Esophagus muscularis mucosa (tissue), 4 donors: Measurements from ENCODE around the gene ARHGAP9. TPM values are rescaled to one million over a fixed set of nuclear protein-coding genes. Genes with fewer than 3 reads are reported as not detected.
"Not testable (repeated sequence)": the region's sequence is repeated elsewhere in the genome, so short reads cannot be mapped to it uniquely, and the experiment has no call there.

Source experiments
- DNase-seq: peaks from one replicate; pipeline ENCODE4 v3.0.0-alpha.2; 2017; ENCODE audit errors: extremely low spot score
- H3K27ac ChIP-seq, 4 donors: fragments of 200-600 bp; sonication (generic); replicated peaks in 1 of 4; 1 replicate in 3 of 4; 2 replicates in 1 of 4; pipeline ENCODE4 v1.5.1; 2016 to 2019; ENCODE audit warnings: mild to moderate bottlenecking in 1 of 4
- H3K27me3 ChIP-seq, 4 donors: fragments of 200-600 bp; sonication (generic); one replicate each; pipeline versions ENCODE4 v1.5.1 to v1.6.0; 2016 to 2019
- H3K36me3 ChIP-seq, 4 donors: fragments of 200-600 bp; sonication (generic); one replicate each; pipeline ENCODE4 v1.5.1; 2016 to 2019
- H3K4me1 ChIP-seq, 4 donors: fragments of 200-600 bp; sonication (generic); one replicate each; pipeline ENCODE4 v1.5.1; 2016 to 2019
- H3K4me3 ChIP-seq, 4 donors: fragments of 200-600 bp; sonication (generic); 1 replicate in 2 of 4; 2 replicates in 2 of 4; pipeline ENCODE4 v1.5.1; 2016 to 2019; ENCODE audit warnings: mild to moderate bottlenecking in 4 of 4, moderate library complexity in 1 of 4
- H3K9me3 ChIP-seq, 4 donors: fragments of 200-600 bp; sonication (generic); 1 replicate in 3 of 4; 2 replicates in 1 of 4; pipeline ENCODE4 v1.5.1; 2016 to 2019
- EP300 ChIP-seq: sonication (generic); formaldehyde crosslinking; IDR thresholded peaks from one replicate; pipeline ENCODE4 v1.6.1; 2017; ENCODE audit warnings: antibody characterized with exemption
- POLR2A ChIP-seq: fragments of 450-650 bp; IDR thresholded peaks from one replicate; pipeline ENCODE4 v1.6.1; 2017; ENCODE audit warnings: antibody characterized with exemption, moderate library complexity, mild to moderate bottlenecking, low read depth
- POLR2AphosphoS5 ChIP-seq, 2 donors: sonication (generic); formaldehyde crosslinking; IDR thresholded peaks; one replicate each; pipeline ENCODE4 v1.6.1; 2017; ENCODE audit warnings: antibody characterized with exemption in 2 of 2
- WGBS: methylation state at CpG from one replicate; pipeline ENCODE4 v1.1.5; 2018; 5-methylcytosine and 5-hydroxymethylcytosine counted together
- intact Hi-C: fragments of 100-400 bp; cut with DNase I; formaldehyde crosslinking; loops from one replicate; pipeline ENCODE4 v1.15.1; 2023
- total RNA-seq, 4 donors: library from RNA; depleted of rRNA; stranded (reverse); fragments of >200 nt; gene quantifications; one replicate each; pipeline versions ENCODE4 v1.1.0 to v1.2.1, GENCODE V29; 2016
- TF ChIP-seq, protein P1 (sequence below), 3 experiments: fragments of 200-600 bp in 2 of 3; fragments of 450-650 bp in 1 of 3; sonication (generic) in 2 of 3; IDR thresholded peaks; one replicate each; pipeline ENCODE4 v1.5.1; 2017 to 2019; ENCODE audit warnings: antibody characterized with exemption in 3 of 3, mild to moderate bottlenecking in 2 of 3, moderate library complexity in 1 of 3

The ARHGAP9 gene
- total RNA-seq, 4 donors from 2014 or later = 6.0 to 12.9 (median 8.8) TPM

DNA sequence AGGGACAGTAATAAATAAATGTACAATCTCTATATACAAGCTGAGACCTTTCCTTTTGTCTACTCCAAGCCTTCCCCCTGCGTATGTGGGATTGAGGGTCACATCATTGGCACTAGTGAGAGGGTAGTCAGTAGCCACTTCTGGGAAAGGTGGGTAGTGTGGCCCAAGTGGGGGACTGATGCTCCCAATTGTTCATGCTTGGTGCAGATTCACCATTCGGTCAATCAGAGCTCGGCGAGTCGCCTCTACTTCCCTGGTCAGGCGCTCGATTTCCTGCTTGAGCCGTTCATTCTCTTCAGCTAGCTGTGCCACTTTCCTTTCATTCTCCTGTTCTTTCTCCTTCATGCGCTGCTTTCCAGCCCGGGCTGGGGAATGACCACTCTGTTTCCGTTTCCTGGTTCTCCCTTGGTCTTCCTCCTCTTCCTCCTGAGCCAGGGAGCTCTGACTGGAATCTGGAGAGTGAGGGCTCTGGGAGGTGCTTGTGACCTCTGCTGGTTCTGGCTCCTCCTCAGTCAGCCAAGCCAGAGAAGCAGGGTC lies 37.0 kb upstream of the ARHGAP9 start:
- Histone ChIP-seq H3K4me3 (no peak overlapping the region), H3K9me3 (no peaks in the 10 kb centered on the region), H3K27ac (peak overlapping the region; percentile 94 to 99 (median 98)), H3K4me1 (peaks cover 41 to 50% (median 42%) of the 10 kb centered on the region in 4 donors), H3K27me3 (no peaks in the 10 kb centered on the region), H3K36me3 (peaks cover 54 to 66% (median 59%) of the 10 kb centered on the region in 4 donors)
- WGBS = 89% methylated on average over 11 of the region's 11 CpGs
- no peak for DNase-seq
- intact Hi-C loops = no loop called here
- TF ChIP-seq, protein P1, sequence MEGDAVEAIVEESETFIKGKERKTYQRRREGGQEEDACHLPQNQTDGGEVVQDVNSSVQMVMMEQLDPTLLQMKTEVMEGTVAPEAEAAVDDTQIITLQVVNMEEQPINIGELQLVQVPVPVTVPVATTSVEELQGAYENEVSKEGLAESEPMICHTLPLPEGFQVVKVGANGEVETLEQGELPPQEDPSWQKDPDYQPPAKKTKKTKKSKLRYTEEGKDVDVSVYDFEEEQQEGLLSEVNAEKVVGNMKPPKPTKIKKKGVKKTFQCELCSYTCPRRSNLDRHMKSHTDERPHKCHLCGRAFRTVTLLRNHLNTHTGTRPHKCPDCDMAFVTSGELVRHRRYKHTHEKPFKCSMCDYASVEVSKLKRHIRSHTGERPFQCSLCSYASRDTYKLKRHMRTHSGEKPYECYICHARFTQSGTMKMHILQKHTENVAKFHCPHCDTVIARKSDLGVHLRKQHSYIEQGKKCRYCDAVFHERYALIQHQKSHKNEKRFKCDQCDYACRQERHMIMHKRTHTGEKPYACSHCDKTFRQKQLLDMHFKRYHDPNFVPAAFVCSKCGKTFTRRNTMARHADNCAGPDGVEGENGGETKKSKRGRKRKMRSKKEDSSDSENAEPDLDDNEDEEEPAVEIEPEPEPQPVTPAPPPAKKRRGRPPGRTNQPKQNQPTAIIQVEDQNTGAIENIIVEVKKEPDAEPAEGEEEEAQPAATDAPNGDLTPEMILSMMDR (IDR thresholded peaks at IDR 0.05) = no peak
- TF ChIP-seq POLR2AphosphoS5 (IDR thresholded peaks at IDR 0.05) (no peak), EP300 (no peak), POLR2A (no peak)

DNA sequence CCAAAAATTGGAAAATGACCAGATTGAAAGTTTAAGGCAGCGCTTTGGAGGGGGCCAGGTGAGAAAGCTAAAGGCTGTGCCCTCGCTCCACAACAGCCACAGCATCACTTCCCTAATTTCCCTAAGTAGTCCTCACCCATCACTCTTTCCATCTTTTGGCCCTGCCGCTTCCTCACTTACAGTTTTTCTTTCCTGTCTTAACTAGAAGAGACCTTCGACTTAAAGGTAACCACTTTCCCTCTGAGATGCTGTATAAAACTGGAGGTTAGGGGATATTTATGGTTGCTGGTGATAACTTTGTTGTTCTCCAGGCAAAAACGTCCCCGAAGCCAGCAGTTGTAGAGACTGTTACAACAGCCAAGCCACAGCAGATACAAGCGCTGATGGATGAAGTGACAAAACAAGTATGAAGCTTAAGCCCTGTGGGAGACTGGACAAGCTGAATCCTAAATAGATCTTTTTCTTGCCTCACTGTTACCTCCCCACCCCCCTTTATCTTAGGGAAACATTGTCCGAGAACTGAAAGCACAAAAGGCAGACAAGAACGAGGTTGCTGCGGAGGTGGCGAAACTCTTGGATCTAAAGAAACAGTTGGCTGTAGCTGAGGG lies 36.4 kb upstream of the ARHGAP9 start:
- peak overlapping the region; percentile 94 to 99 (median 98) for H3K27ac ChIP-seq
- peaks cover 58 to 72% (median 64%) of the 10 kb centered on the region in 4 donors for H3K36me3 ChIP-seq
- no peak for DNase-seq
- intact Hi-C loops = no loop called here
- H3K27me3 ChIP-seq = no peaks in the 10 kb centered on the region
- 78% methylated on average over 11 of the region's 11 CpGs for WGBS
- peaks cover 35 to 43% (median 36%) of the 10 kb centered on the region in 4 donors for H3K4me1 ChIP-seq
- no peak for TF ChIP-seq POLR2AphosphoS5 (IDR thresholded peaks at IDR 0.05)
- TF ChIP-seq POLR2A = no peak
- no peak for TF ChIP-seq EP300
- TF ChIP-seq, protein P1 (IDR thresholded peaks at IDR 0.05) = no peak
- no peaks in the 10 kb centered on the region for H3K9me3 ChIP-seq
- no peak overlapping the region for H3K4me3 ChIP-seq

DNA sequence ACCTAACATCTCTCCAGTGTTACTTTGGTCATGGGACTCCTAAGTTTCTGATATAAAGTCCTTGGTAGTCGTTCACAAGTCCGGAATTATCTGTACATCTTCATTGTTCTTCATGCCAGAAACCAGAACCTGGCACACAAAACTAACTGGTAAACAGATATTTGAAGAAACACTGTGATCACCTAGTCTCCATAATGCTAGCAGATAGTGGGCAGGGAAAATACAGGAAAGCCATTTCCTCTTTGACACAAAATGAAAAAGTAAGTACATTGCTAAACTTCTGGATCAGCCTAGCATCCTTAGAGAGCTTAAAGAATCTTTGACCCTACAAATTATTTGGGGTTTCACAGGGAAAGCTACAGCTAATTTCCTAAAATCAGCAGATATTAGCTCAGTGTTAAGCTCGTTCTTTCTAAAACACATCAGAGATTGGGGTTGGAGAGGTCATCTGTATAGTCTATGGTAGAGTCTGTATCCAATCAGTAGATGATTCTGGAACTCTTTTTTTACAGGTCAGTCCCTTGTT lies 35.8 kb upstream of the ARHGAP9 start:
- 70% methylated on average over 3 of the region's 3 CpGs for WGBS
- Histone ChIP-seq H3K36me3 (peaks cover 58 to 78% (median 69%) of the 10 kb centered on the region in 4 donors), H3K4me3 (no peak overlapping the region), H3K4me1 (peaks cover 32 to 41% (median 33%) of the 10 kb centered on the region in 4 donors), H3K27ac (peak overlapping the region in 2 of 4 donors; percentile 99), H3K27me3 (no peaks in the 10 kb centered on the region), H3K9me3 (no peaks in the 10 kb centered on the region)
- intact Hi-C loops = no loop called here
- DNase-seq = no peak
- TF ChIP-seq, protein P1 (IDR thresholded peaks at IDR 0.05) = no peak
- TF ChIP-seq POLR2AphosphoS5 (IDR thresholded peaks at IDR 0.05) (no peak), EP300 (no peak), POLR2A (no peak)

DNA sequence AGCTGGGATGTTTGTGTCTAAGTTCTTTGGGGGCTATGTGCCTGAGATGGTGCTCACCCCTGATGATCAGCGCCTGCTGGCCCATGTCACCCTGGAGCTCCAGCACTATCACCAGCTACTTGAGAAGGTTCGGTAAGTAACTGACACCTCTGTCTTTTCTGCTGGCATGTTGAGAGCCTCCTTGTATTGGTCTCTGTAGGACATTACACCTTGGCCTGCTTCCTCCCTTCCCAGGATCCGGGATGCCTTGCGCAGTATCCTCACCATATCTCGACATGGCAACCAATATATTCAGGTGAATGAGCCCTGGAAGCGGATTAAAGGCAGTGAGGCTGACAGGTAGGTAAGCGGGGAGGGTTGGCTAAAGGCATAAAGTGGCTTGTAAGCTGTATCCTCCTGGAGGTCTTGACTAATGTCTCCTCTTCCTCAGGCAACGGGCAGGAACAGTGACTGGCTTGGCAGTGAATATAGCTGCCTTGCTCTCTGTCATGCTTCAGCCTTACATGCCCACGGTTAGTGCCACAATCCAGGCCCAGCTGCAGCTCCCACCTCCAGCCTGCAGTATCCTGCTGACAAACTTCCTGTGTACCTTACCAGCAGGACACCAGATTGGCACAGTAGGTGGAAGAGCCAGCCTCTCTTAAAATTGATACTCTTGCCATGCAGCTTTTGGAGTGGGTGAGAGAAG lies 35.2 kb upstream of the ARHGAP9 start:
- Histone ChIP-seq H3K9me3 (no peaks in the 10 kb centered on the region), H3K36me3 (peaks cover 59 to 84% (median 75%) of the 10 kb centered on the region in 4 donors), H3K27ac (peak overlapping the region in 1 of 4 donors; percentile 99), H3K4me3 (no peak overlapping the region), H3K27me3 (no peaks in the 10 kb centered on the region), H3K4me1 (peaks cover 32 to 41% (median 33%) of the 10 kb centered on the region in 4 donors)
- TF ChIP-seq POLR2A = no peak
- TF ChIP-seq EP300 = no peak
- no peak for TF ChIP-seq POLR2AphosphoS5 (IDR thresholded peaks at IDR 0.05)
- TF ChIP-seq, protein P1 (IDR thresholded peaks at IDR 0.05) = no peak
- intact Hi-C loops = no loop called here
- 89% methylated on average over 9 of the region's 9 CpGs for WGBS
- no peak for DNase-seq

DNA sequence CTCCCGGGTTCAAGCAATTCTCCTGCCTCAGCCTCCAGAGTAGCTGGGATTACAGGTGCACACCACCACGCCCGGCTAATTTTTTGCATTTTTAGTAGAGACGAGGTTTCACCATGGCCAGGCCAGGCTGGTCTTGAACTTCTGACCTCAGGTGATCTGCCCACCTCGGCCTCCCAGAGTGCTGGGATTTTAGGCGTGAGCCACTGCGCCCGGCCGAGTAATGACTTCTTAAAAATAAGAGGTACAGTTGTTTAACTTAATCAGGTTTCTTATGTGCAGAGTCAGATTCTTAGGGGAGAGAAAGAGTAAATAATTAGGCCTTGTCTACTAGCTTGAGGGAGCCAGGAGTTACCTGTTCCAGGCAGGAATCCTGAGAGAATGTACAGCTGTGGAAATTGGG lies 34.6 kb upstream of the ARHGAP9 start:
- Histone ChIP-seq H3K36me3 (peaks cover 65 to 90% (median 81%) of the 10 kb centered on the region in 4 donors), H3K27ac (peak overlapping the region in 1 of 4 donors; percentile 99), H3K4me1 (peaks cover 27 to 35% (median 29%) of the 10 kb centered on the region in 4 donors)
- 94% methylated on average over 8 of the region's 9 CpGs for WGBS
- H3K4me3 ChIP-seq, H3K27me3 ChIP-seq, DNase-seq, H3K9me3 ChIP-seq, intact Hi-C loops: not testable (repeated sequence)

DNA sequence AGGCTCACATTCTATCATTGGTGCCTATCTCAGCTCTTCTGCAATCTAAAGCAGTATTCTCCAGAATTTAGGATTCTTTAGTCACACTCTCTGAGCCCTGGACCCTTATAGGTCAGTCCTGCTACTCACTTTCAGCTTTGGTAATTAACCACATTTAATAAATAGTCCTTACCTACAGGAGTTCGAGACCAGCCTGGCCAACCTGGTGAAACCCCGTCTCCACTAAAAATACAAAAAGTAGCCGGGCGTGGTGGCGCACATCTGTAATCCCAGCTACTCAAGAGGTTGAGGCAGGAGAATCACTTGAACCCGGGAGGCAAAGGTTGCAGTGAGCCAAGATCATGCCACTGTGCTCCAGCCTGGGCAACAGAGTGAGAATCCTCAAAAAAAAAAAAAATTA lies 34.0 kb upstream of the ARHGAP9 start:
- peaks cover 21 to 30% (median 23%) of the 10 kb centered on the region in 4 donors for H3K4me1 ChIP-seq
- H3K27me3 ChIP-seq, DNase-seq, H3K4me3 ChIP-seq, intact Hi-C loops, H3K27ac ChIP-seq, H3K9me3 ChIP-seq: not testable (repeated sequence)
- H3K36me3 ChIP-seq = peaks cover 65 to 96% (median 87%) of the 10 kb centered on the region in 4 donors
- 87% methylated on average over 6 of the region's 6 CpGs for whole genome bisulfite sequencing
